Hepatocyte (in vitro differentiated cells): ENCODE measurements around the gene MMS19.

Experiments
- EZH2 ChIP-seq: fragments of 200-600 bp; sonication (generic); IDR thresholded peaks from 2 replicates; pipeline ENCODE4 v1.6.1; 2016; ENCODE audit warnings: antibody characterized with exemption, mild to moderate bottlenecking, borderline replicate concordance
- EZH2phosphoT487 ChIP-seq: fragments of 200-600 bp; sonication (generic); IDR thresholded peaks from one replicate; pipeline ENCODE4 v1.6.1; 2018; ENCODE audit warnings: antibody characterized with exemption, mild to moderate bottlenecking, low read depth, moderate library complexity; ENCODE audit not compliant: unreplicated experiment, severe bottlenecking
- TF ChIP-seq, protein P1 (sequence below): fragments of 200-600 bp; sonication (generic); IDR thresholded peaks from 2 replicates; pipeline ENCODE4 v1.5.1; 2016; ENCODE audit warnings: antibody characterized with exemption, mild to moderate bottlenecking; ENCODE audit not compliant: poor library complexity

DNA sequence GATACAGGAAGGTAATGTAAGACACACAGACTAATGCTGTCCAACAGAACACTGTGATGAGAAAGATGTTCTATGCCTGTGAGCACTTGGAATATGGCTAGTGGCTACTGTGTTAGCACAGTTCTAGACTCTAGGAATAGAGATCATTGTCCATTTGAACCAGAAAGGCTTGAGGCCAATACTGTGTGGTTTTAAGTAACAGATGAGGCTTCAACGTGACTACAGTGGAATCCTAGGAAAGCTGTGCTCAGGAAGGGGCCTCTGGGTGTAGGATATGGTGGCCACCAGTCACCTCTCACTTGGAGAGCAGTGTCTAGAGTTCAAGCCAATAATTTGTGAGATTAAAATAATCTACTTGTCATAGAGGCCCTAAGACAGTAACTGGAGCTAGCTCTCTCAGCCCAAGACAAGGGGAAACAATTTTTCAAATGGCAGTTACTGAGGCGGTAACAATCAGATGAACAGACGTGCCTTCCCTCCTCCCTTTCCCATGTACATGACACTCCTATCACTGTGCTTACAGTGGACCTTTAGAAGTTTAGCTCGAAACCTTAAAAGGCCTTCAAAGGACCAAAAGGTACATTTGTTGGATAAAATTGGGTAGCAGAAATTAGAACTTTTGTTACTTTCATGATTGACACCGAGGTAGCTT is 42.1 kb downstream of the MMS19 start:
- TF ChIP-seq, protein P1, sequence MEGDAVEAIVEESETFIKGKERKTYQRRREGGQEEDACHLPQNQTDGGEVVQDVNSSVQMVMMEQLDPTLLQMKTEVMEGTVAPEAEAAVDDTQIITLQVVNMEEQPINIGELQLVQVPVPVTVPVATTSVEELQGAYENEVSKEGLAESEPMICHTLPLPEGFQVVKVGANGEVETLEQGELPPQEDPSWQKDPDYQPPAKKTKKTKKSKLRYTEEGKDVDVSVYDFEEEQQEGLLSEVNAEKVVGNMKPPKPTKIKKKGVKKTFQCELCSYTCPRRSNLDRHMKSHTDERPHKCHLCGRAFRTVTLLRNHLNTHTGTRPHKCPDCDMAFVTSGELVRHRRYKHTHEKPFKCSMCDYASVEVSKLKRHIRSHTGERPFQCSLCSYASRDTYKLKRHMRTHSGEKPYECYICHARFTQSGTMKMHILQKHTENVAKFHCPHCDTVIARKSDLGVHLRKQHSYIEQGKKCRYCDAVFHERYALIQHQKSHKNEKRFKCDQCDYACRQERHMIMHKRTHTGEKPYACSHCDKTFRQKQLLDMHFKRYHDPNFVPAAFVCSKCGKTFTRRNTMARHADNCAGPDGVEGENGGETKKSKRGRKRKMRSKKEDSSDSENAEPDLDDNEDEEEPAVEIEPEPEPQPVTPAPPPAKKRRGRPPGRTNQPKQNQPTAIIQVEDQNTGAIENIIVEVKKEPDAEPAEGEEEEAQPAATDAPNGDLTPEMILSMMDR = no peak
- TF ChIP-seq EZH2phosphoT487 (no peak), EZH2 (no peak)
